IMR-90 (cell line): ENCODE data around the gene ADISSP.

Experiments
- BHLHE40 ChIP-seq: fragments of 150-350 bp; IDR thresholded peaks from 2 replicates; pipeline ENCODE4 v1.6.1; 2016; ENCODE audit warnings: mild to moderate bottlenecking, low read depth, low read length
- CEBPB ChIP-seq: IDR thresholded peaks from 2 replicates; pipeline ENCODE4 v1.6.1; 2012; ENCODE audit warnings: low read depth, low read length, improper control_type of control experiment
- CHD1 ChIP-seq: IDR thresholded peaks from 2 replicates; pipeline ENCODE4 v1.6.1; 2012; ENCODE audit warnings: low read depth, low read length, improper control_type of control experiment
- FOS ChIP-seq: fragments of 150-350 bp; IDR thresholded peaks from 2 replicates; pipeline ENCODE4 v1.6.1; 2016; ENCODE audit warnings: low read depth, low read length
- MAZ ChIP-seq: IDR thresholded peaks from 2 replicates; pipeline ENCODE4 v1.6.1; 2012; ENCODE audit warnings: low read depth, mild to moderate bottlenecking, low read length, improper control_type of control experiment, moderate library complexity, borderline replicate concordance
- MXI1 ChIP-seq: IDR thresholded peaks from 2 replicates; pipeline ENCODE4 v1.6.1; 2012; ENCODE audit warnings: low read depth, mild to moderate bottlenecking, low read length, moderate library complexity, borderline replicate concordance
- POLR2A ChIP-seq: IDR thresholded peaks from 2 replicates; pipeline ENCODE4 v1.6.1; 2012; ENCODE audit warnings: mild to moderate bottlenecking, low read depth, low read length
- RCOR1 ChIP-seq: IDR thresholded peaks from 2 replicates; pipeline ENCODE4 v1.6.1; 2012; ENCODE audit warnings: mild to moderate bottlenecking, low read length, improper control_type of control experiment; ENCODE audit not compliant: insufficient replicate concordance
- RFX5 ChIP-seq: IDR thresholded peaks from 2 replicates; pipeline ENCODE4 v1.8.0; 2012; ENCODE audit warnings: low read depth, mild to moderate bottlenecking, low read length, moderate library complexity
- SMC3 ChIP-seq: fragments of 150-350 bp; IDR thresholded peaks from 2 replicates; pipeline ENCODE4 v1.6.1; 2016; ENCODE audit warnings: low read depth, mild to moderate bottlenecking, antibody characterized with exemption, low read length, moderate library complexity
- TF ChIP-seq, protein P1 (sequence below): conservative IDR thresholded peaks from 2 replicates; pipeline ENCODE4 v1.5.1; 2012; ENCODE audit warnings: mild to moderate bottlenecking, low read depth, low read length, improper control_type of control experiment
- TF ChIP-seq, protein P2 (sequence below): fragments of 150-350 bp; IDR thresholded peaks from 2 replicates; pipeline ENCODE4 v1.6.1; 2017; ENCODE audit warnings: mild to moderate bottlenecking, antibody characterized with exemption, low read length, low read depth
- TF ChIP-seq, protein P3 (sequence below): fragments of 150-350 bp; IDR thresholded peaks from 2 replicates; pipeline ENCODE4 v1.6.1; 2016; ENCODE audit warnings: low read depth, mild to moderate bottlenecking, low read length, moderate library complexity, borderline replicate concordance

DNA sequence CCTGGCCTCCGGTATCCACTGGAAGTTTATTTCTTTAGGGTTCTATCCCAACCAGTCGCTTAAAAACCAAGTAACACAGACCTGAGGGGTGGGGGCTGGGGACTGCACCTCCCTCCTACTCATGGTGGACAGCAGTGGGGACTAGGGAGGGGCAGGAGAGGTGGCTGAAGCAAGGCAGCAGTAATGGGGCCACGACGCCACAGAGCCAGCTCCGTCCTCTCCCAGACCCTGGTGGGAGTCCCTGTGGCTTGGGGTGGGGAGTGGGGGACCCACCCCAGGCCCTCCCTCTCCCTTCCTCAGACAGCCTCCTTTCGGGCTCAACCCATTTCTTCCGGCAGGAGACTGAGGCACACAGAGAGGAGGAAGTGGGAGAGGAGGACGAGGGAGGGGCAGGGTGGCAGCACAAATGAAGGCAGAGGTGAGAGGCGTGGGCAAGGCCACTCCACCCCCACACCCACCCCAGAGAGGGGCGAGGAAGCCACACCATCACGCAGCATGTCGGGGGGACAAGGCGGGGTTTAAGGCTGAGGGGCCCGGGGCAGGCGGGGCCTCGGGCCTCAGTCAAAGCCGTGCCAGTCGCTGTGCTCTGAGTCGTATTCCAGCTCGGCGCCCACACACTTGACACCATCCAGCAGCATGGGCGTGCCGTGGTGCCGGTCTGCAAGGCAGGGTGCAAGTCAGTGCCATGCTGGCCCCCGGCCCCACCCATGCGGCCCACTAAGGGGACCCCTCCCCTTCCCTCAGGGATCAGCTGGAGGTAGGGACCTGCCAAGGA lies 13.9 kb downstream of the ADISSP start:
- TF ChIP-seq POLR2A, result no peak
- TF ChIP-seq, protein P1, sequence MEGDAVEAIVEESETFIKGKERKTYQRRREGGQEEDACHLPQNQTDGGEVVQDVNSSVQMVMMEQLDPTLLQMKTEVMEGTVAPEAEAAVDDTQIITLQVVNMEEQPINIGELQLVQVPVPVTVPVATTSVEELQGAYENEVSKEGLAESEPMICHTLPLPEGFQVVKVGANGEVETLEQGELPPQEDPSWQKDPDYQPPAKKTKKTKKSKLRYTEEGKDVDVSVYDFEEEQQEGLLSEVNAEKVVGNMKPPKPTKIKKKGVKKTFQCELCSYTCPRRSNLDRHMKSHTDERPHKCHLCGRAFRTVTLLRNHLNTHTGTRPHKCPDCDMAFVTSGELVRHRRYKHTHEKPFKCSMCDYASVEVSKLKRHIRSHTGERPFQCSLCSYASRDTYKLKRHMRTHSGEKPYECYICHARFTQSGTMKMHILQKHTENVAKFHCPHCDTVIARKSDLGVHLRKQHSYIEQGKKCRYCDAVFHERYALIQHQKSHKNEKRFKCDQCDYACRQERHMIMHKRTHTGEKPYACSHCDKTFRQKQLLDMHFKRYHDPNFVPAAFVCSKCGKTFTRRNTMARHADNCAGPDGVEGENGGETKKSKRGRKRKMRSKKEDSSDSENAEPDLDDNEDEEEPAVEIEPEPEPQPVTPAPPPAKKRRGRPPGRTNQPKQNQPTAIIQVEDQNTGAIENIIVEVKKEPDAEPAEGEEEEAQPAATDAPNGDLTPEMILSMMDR, result no peak
- TF ChIP-seq RFX5, result no peak
- TF ChIP-seq SMC3, result no peak
- TF ChIP-seq, protein P2, sequence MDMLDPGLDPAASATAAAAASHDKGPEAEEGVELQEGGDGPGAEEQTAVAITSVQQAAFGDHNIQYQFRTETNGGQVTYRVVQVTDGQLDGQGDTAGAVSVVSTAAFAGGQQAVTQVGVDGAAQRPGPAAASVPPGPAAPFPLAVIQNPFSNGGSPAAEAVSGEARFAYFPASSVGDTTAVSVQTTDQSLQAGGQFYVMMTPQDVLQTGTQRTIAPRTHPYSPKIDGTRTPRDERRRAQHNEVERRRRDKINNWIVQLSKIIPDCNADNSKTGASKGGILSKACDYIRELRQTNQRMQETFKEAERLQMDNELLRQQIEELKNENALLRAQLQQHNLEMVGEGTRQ, result no peak
- TF ChIP-seq CEBPB, result no peak
- TF ChIP-seq FOS, result no peak
- no peak for TF ChIP-seq MXI1
- TF ChIP-seq, protein P3, sequence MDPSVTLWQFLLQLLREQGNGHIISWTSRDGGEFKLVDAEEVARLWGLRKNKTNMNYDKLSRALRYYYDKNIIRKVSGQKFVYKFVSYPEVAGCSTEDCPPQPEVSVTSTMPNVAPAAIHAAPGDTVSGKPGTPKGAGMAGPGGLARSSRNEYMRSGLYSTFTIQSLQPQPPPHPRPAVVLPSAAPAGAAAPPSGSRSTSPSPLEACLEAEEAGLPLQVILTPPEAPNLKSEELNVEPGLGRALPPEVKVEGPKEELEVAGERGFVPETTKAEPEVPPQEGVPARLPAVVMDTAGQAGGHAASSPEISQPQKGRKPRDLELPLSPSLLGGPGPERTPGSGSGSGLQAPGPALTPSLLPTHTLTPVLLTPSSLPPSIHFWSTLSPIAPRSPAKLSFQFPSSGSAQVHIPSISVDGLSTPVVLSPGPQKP, result no peak
- TF ChIP-seq RCOR1, result no peak
- no peak for TF ChIP-seq MAZ
- no peak for TF ChIP-seq BHLHE40
- no peak for TF ChIP-seq CHD1
